Heart right ventricle (tissue), 16 donors: ENCODE results near the gene CASKIN2. TPM values are rescaled to one million over a fixed set of nuclear protein-coding genes. Genes with fewer than 3 reads are reported as not detected.
A peak's percentile ranks its signal among the peaks of the same experiment; 100 is the strongest.

Experiments
- ATAC-seq, 8 donors: fragments of 200-7000 bp; cut with Tn5 transposase; one replicate each; pipeline ENCODE4 v1.9.1; 2020; ENCODE audit warnings: mild to moderate bottlenecking in 8 of 8, moderate library complexity in 8 of 8, moderate number of reproducible peaks in 1 of 8
- DNase-seq, 2 donors: peaks; one replicate each; pipeline ENCODE4 v3.0.0-alpha.2; 2020
- H3K27ac ChIP-seq, 10 donors: fragments of 200-600 bp; sonication (generic) in 2 of 10; one replicate each; pipeline versions ENCODE4 v1.5.0 to v1.8.0; 2020 to 2022; ENCODE audit warnings: mild to moderate bottlenecking in 3 of 10
- H3K27me3 ChIP-seq, 7 donors: fragments of 200-600 bp; one replicate each; pipeline ENCODE4 v1.8.0; 2021 to 2022; ENCODE audit warnings: mild to moderate bottlenecking in 2 of 7
- H3K36me3 ChIP-seq, 9 donors: fragments of 200-600 bp; sonication (generic) in 1 of 9; one replicate each; pipeline versions ENCODE4 v1.5.0 to v1.8.0; 2020 to 2022; ENCODE audit warnings: mild to moderate bottlenecking in 2 of 9
- H3K4me1 ChIP-seq, 9 donors: fragments of 200-600 bp; sonication (generic) in 1 of 9; one replicate each; pipeline versions ENCODE4 v1.5.0 to v1.8.0; 2020 to 2022; ENCODE audit warnings: mild to moderate bottlenecking in 4 of 9
- H3K4me3 ChIP-seq, 10 donors: fragments of 200-600 bp; sonication (generic) in 2 of 10; one replicate each; pipeline versions ENCODE4 v1.5.0 to v1.8.0; 2020 to 2022; ENCODE audit warnings: mild to moderate bottlenecking in 7 of 10, moderate library complexity in 2 of 10
- H3K9me3 ChIP-seq, 11 donors: fragments of 200-600 bp in 10 of 11; sonication (generic) in 2 of 11; one replicate each; pipeline versions ENCODE4 v1.5.0 to v1.8.0; 2013 to 2022; ENCODE audit warnings: mild to moderate bottlenecking in 2 of 11, control low read depth in 1 of 11, moderate library complexity in 1 of 11
- WGBS, 2 donors: extraction: QIAGEN DNeasy Blood & Tissue Kit; methylation state at CpG; one replicate each; pipeline ENCODE4 v1.1.7; 2013; ENCODE audit warnings: inconsistent platforms in 1 of 2; 5-methylcytosine and 5-hydroxymethylcytosine counted together
- intact Hi-C, 10 donors: fragments of 100-400 bp; cut with DNase I; formaldehyde crosslinking; loops; one replicate each; pipeline versions ENCODE4 v1.11.1 to v1.14.2; 2022
- polyA plus RNA-seq, 2 donors: library from polyadenylated mRNA; stranded (reverse); fragments of 200-250 nt; gene quantifications; one replicate each; pipeline ENCODE4 v1.2.3, GENCODE V29; 2013
- total RNA-seq, 10 donors: library from RNA; stranded (reverse); fragmentation: NEBNext Ultra II Directional in 3 of 10; extraction: Animal tissue kit (Norgen Biotek cat#: 25700) in 3 of 10; gene quantifications; one replicate each; pipeline versions ENCODE4 v1.2.1 to v1.2.4, GENCODE V29; 2021 to 2023
- TF ChIP-seq, protein P1 (sequence below), 9 donors: fragments of 200-600 bp; sonication (generic) in 2 of 9; IDR thresholded peaks; one replicate each; pipeline versions ENCODE4 v1.5.0 to v1.8.0; 2021 to 2022; ENCODE audit warnings: antibody characterized with exemption in 9 of 9, mild to moderate bottlenecking in 5 of 9, moderate library complexity in 1 of 9
- donor health status: Arrhythmogenic right ventricular cardiomyopathy.
- donor health status: ischemic (EF 13 %, LVEDD 7.1; RV severe dilation, severe dysfunction).
- donor health status: healthy with polysubstance abuse.
- donor health status: DM: no; HTN: yes; CAD: no.
- donor health status: DM: no; HTN: no; CAD: no.
- donor health status: ischemic (EF 25% LVEDD 6.9; RV normal size, moderate dysfunction).
- donor health status: ischemic (EF 25% LVEDD 5.7; RV mildly dilated, moderate dysfunction).
- donor health status: healthy.
- donor health status: DM: yes; HTN: yes; CAD: no.
- donor health status: Ischemic cardiomyopathy.
- donor health status: ischemic (EF 35%, LVEDD 5.7; RV mildly dilated, moderate dysfunction).
- donor health status: nonischemic (EF 11% LVEDD 7.7; RV severe dilation, severe dysfunction).
- donor health status: DM: yes; HTN: yes; CAD: no.
- donor health status: PGD.
- donor health status: ischemic (EF 29% LVEDD 5.4; RV normal size, mild dysfunction).
- donor health status: nonischemic (EF 23%, LVEDD 6.1; RV moderate dilation, normal function).

The CASKIN2 gene
- total and polyA plus RNA-seq, 12 donors: 17.6 to 59.2 (median 36.5) TPM

DNA sequence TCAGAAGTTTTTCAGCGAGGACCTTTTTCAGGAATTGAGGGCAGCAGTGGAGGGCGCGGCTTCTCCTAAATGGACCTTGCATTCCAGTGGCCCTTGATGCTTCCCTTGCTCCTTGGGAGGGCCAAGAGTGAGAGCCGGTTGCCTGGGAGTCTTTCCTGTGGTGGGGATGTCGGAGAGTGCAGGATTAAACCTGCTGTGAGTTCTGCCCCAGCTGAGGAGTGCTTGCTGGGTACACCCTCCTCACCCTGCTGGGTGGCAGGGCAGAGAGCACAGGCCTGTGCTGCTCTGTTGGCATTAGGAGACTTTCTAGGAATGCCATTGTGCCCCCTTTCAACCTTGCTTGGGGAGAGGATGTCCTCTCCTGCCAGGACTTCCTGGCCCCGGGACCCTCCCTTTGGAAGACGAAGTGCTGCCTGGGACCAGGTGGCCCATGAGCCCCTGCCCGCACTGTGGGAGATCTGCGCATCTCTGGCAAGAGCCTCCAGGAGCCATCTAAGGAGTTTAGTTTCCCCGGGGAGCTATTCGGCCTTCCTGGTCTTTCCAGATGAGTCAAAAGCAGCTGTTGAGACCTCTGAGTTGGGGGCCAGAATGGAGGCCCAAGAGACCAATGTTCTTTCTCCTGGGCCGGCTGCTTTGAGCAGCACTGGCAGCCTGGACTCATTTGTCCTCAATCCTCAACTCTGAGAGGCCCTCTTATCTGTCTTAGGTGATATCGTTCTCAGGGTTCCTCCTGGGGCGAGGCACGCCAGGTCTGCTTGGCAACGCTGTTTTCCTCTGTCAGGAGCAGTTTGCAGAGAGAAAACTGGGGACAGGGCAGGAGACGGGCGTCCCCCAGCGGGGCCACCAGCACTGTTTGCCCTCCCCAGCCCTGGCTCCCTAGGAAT, 15.7 kb upstream of the CASKIN2 start:
- ATAC-seq: no peak
- Histone ChIP-seq H3K4me3 (no peak overlapping the region), H3K9me3 (no peaks in the 10 kb centered on the region), H3K36me3 (no peaks in the 10 kb centered on the region), H3K27ac (no peak overlapping the region), H3K4me1 (peaks cover 0 to 9% (median 5%) of the 10 kb centered on the region in 9 donors), H3K27me3 (peaks cover 0 to 14% (median 0%) of the 10 kb centered on the region in 7 donors)
- WGBS, 2 donors: 78 to 81% methylated on average over 19 of the region's 19 CpGs
- DNase-seq: no peak
- intact Hi-C loops: no loop called here
- TF ChIP-seq, protein P1, sequence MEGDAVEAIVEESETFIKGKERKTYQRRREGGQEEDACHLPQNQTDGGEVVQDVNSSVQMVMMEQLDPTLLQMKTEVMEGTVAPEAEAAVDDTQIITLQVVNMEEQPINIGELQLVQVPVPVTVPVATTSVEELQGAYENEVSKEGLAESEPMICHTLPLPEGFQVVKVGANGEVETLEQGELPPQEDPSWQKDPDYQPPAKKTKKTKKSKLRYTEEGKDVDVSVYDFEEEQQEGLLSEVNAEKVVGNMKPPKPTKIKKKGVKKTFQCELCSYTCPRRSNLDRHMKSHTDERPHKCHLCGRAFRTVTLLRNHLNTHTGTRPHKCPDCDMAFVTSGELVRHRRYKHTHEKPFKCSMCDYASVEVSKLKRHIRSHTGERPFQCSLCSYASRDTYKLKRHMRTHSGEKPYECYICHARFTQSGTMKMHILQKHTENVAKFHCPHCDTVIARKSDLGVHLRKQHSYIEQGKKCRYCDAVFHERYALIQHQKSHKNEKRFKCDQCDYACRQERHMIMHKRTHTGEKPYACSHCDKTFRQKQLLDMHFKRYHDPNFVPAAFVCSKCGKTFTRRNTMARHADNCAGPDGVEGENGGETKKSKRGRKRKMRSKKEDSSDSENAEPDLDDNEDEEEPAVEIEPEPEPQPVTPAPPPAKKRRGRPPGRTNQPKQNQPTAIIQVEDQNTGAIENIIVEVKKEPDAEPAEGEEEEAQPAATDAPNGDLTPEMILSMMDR (IDR thresholded peaks at IDR 0.05): no peak

DNA sequence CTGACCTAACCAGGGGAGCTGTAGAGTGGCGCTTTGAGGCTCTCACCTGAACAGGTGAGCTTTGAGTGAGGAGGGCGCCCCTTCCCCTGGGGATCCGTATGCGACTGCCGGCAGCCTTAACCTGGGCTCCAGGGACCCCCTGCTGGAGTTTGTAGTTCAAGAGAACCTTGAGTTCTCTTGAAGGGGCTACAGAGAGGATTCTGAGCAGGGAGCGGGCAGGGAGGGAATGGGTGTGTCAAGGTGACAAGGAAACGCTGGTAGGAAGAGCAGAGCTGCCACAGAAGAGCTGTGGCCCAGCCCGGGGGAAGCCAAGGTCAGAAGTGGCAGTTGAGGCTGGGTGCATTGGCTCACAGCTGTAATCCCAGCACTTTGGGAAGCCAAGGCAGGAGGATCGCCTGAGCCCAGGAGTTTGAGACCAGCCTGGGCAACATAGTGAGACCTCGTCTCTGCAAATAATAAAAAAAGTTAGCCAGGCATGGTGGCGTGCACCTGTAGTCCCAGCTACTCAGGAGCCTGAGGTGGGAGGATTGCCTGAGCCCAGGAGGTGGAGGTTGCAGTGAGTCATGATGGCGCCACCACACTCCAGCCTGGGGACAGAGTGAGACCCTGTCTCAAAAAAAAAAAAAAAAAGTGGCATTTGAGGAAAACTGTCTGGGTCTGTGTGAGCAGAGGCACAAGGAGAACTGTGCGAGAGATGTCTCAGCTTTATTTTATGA, 11.4 kb upstream of the CASKIN2 start:
- intact Hi-C loops: loop anchor here in 1 of 10 donors (5.0 kb wide), 1 partner anchor 56 kb away; no protein-coding TSS in a partner anchor

DNA sequence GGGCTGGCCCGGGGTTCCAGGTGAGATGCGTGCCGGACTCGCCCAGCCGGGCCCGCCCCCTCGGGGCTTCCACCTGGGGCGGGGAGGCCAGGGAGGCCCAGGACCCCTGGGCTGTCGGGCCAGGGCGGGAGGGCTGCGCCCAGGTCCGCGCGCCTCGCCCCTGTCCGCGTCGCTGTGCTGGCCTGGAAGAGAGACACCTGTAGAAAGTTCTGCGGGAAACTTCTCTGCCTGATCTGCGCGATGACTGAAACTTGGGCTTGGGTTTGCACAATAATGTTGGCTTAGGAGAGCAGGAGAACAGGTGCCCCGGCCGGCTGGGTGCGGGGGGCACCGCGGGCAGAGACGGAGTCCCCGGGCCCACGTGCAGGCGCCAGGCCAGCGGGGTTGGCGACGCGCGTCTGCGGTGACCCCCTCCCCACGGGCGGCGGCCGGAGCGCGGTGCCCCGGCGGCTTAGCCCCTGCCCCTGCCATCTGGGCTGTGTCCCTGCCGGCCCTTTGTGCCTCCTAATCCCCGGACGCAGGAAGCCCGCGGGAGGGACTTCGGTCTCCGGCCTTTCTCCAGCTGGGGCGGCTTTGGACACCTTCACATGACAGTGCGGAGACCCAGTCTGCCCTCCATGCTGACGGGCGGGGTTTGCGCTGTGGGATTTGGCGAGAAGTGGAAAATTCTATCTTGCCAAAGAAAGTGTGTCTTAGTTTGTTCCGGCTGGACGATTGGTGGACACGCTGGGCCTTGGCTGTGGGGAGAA, 10.6 kb upstream of the CASKIN2 start:
- Histone ChIP-seq H3K9me3 (no peaks in the 10 kb centered on the region), H3K4me1 (peaks cover 0 to 23% (median 16%) of the 10 kb centered on the region in 9 donors), H3K36me3 (peaks cover 0 to 18% (median 0%) of the 10 kb centered on the region in 9 donors), H3K4me3 (peak overlapping the region; percentile 7 to 80 (median 68)), H3K27me3 (peaks cover 0 to 18% (median 0%) of the 10 kb centered on the region in 7 donors), H3K27ac (peak overlapping the region in 8 of 10 donors; percentile 26 to 78 (median 64))
- TF ChIP-seq, protein P1 (IDR thresholded peaks at IDR 0.05): no peak
- no peak for DNase-seq
- peak in 1 of 8 donors; percentile 1 for ATAC-seq
- 4 to 5% methylated on average over 53 to 60 of the region's 60 CpGs for WGBS, 2 donors
- intact Hi-C loops: loop anchor here in 3 of 10 donors (2.0 to 5.0 kb wide), 3 partner anchors 56 to 99 kb away; no protein-coding TSS in a partner anchor

More for the DNA sequence above, 11.4 kb upstream of the CASKIN2 start:
- TF ChIP-seq, protein P1 (IDR thresholded peaks at IDR 0.05): no peak
- ATAC-seq (no peak), DNase-seq (no peak)
- Histone ChIP-seq H3K4me1 (peaks cover 0 to 23% (median 16%) of the 10 kb centered on the region in 9 donors), H3K27ac (no peak overlapping the region), H3K36me3 (peaks cover 0 to 11% (median 0%) of the 10 kb centered on the region in 9 donors), H3K9me3 (no peaks in the 10 kb centered on the region), H3K4me3 (peak overlapping the region in 8 of 10 donors; percentile 55 to 80 (median 70)), H3K27me3 (peaks cover 0 to 18% (median 0%) of the 10 kb centered on the region in 7 donors)
- 70% methylated on average over 13 of the region's 13 CpGs for WGBS, 2 donors
